SK-N-SH (cell line): ENCODE results near the gene MT1F. TPM values are rescaled to one million over a fixed set of nuclear protein-coding genes. Genes with fewer than 3 reads are reported as not detected.

Experiments
- CTCF ChIA-PET: fragments of 300-600, 350-600 bp; formaldehyde crosslinking; extraction: SDS; loops from one replicate; lab custom pipeline; 2021; lab: Yijun Ruan, JAX
- POLR2A ChIA-PET: fragments of 350-600 bp; sonication (Branson Sonifier 250); formaldehyde crosslinking; extraction: SDS; loops from one replicate; lab custom pipeline; 2020; ENCODE audit warnings: antibody characterized with exemption, inconsistent platforms; lab: Yijun Ruan, JAX
- DNase-seq: peaks from one replicate; pipeline ENCODE4 v3.0.0; 2012
- H2AFZ ChIP-seq: fragments of 200-600 bp; sonication (generic); 2 replicates; pipeline ENCODE4 v1.8.1; 2016; ENCODE audit warnings: antibody characterized with exemption, mild to moderate bottlenecking, low read depth
- H3F3A ChIP-seq: fragments of 200-600 bp; sonication (generic); replicated peaks from 2 replicates; pipeline ENCODE3; 2016; ENCODE audit warnings: antibody characterized with exemption, mild to moderate bottlenecking; ENCODE audit not compliant: insufficient read depth
- H3K27ac ChIP-seq, 2 experiments: fragments of 200-500 bp in 1 of 2; fragments of 200-600 bp in 1 of 2; sonication (Bioruptor generic) in 1 of 2; sonication (generic), shearing (Covaris generic) in 1 of 2; 2 replicates each; pipeline versions ENCODE4 v1.5.1 to v1.6.1; 2014 to 2016; ENCODE audit warnings: low read depth in 2 of 2, inconsistent platforms in 1 of 2, low read length in 1 of 2, mild to moderate bottlenecking in 1 of 2, mixed read lengths in 1 of 2
- H3K27me3 ChIP-seq: fragments of 200-600 bp; sonication (generic), shearing (Covaris generic); 2 replicates; pipeline ENCODE4 v1.6.1; 2016; ENCODE audit warnings: mixed run types; ENCODE audit not compliant: insufficient read depth
- H3K36me3 ChIP-seq, 2 experiments: fragments of 200-500 bp in 1 of 2; fragments of 200-600 bp in 1 of 2; sonication (Bioruptor generic) in 1 of 2; sonication (generic) in 1 of 2; replicated peaks in 1 of 2; 2 replicates each; pipeline versions ENCODE3 to v1.5.1; 2014 to 2016; ENCODE audit warnings: low read length in 1 of 2, mild to moderate bottlenecking in 1 of 2; ENCODE audit not compliant: insufficient read depth in 2 of 2, control insufficient read depth in 1 of 2
- H3K4me1 ChIP-seq, 2 experiments: fragments of 200-500 bp in 1 of 2; fragments of 200-600 bp in 1 of 2; sonication (Bioruptor generic) in 1 of 2; sonication (generic), shearing (Covaris generic) in 1 of 2; 2 replicates each; pipeline versions ENCODE4 v1.5.1 to v1.6.1; 2014 to 2016; ENCODE audit warnings: low read depth in 1 of 2, low read length in 1 of 2, mixed run types in 1 of 2; ENCODE audit not compliant: insufficient read depth in 2 of 2, control insufficient read depth in 1 of 2
- H3K4me2 ChIP-seq: fragments of 200-600 bp; sonication (generic), shearing (Covaris generic); 2 replicates; pipeline ENCODE4 v1.6.1; 2017; ENCODE audit warnings: mixed run types
- H3K4me3 ChIP-seq, 2 experiments: fragments of 200-500 bp in 1 of 2; fragments of 200-600 bp in 1 of 2; sonication (Bioruptor generic) in 1 of 2; sonication (generic), shearing (Covaris generic) in 1 of 2; 2 replicates each; pipeline versions ENCODE4 v1.5.1 to v1.8.1; 2014 to 2016; ENCODE audit warnings: low read depth in 2 of 2, inconsistent platforms in 1 of 2, low read length in 1 of 2, mild to moderate bottlenecking in 1 of 2, mixed read lengths in 1 of 2, moderate library complexity in 1 of 2
- H3K79me2 ChIP-seq: fragments of 200-600 bp; sonication (generic); 2 replicates; pipeline ENCODE4 v1.8.1; 2017; ENCODE audit warnings: mild to moderate bottlenecking; ENCODE audit not compliant: insufficient read depth
- H3K9ac ChIP-seq: fragments of 200-600 bp; sonication (generic); 2 replicates; pipeline ENCODE4 v1.6.1; 2017; ENCODE audit warnings: mixed run types
- H3K9me2 ChIP-seq: fragments of 200-600 bp; sonication (generic); 2 replicates; pipeline ENCODE4 v1.6.1; 2017; ENCODE audit warnings: mixed run types
- H3K9me3 ChIP-seq: fragments of 200-600 bp; sonication (generic); 2 replicates; pipeline ENCODE4 v1.6.1; 2017; ENCODE audit warnings: mixed run types, mild to moderate bottlenecking, moderate library complexity
- H4K20me1 ChIP-seq: fragments of 200-600 bp; sonication (generic); 2 replicates; pipeline ENCODE4 v1.6.1; 2017; ENCODE audit warnings: mild to moderate bottlenecking, mixed run types; ENCODE audit not compliant: insufficient read depth
- CHD2 ChIP-seq: fragments of 150-350 bp; IDR thresholded peaks from 2 replicates; pipeline ENCODE4 v1.6.1; 2018; ENCODE audit warnings: low read length; ENCODE audit not compliant: partially characterized antibody
- FOXJ3 ChIP-seq: sonication (generic); formaldehyde crosslinking; IDR thresholded peaks from 2 replicates; pipeline ENCODE4 v1.5.1; 2020; ENCODE audit warnings: mild to moderate bottlenecking, missing genetic modification reagents
- FOXM1 ChIP-seq: IDR thresholded peaks from 2 replicates; pipeline ENCODE4 v1.4.0; 2012; ENCODE audit warnings: low read depth, mild to moderate bottlenecking
- GABPA ChIP-seq: IDR thresholded peaks from 2 replicates; pipeline ENCODE4 v1.4.0; 2012; ENCODE audit warnings: low read depth, mild to moderate bottlenecking
- IRF3 ChIP-seq: fragments of 150-350 bp; IDR thresholded peaks from 2 replicates; pipeline ENCODE4 v1.6.1; 2016; ENCODE audit warnings: mild to moderate bottlenecking, low read depth, low read length
- MAX ChIP-seq: IDR thresholded peaks from 2 replicates; pipeline ENCODE4 v1.4.0; 2012; ENCODE audit warnings: low read depth
- MEF2A ChIP-seq: IDR thresholded peaks from 2 replicates; pipeline ENCODE4 v1.4.0; 2012; ENCODE audit warnings: low read depth, borderline replicate concordance
- NFIC ChIP-seq: IDR thresholded peaks from 2 replicates; pipeline ENCODE4 v1.4.0; 2012; ENCODE audit warnings: borderline replicate concordance
- RAD21 ChIP-seq: IDR thresholded peaks from 2 replicates; pipeline ENCODE4 v1.6.1; 2012; ENCODE audit warnings: mild to moderate bottlenecking, low read length
- RCOR1 ChIP-seq: fragments of 150-350 bp; IDR thresholded peaks from 2 replicates; pipeline ENCODE4 v1.6.1; 2017; ENCODE audit warnings: antibody characterized with exemption, low read length
- SIN3A ChIP-seq: IDR thresholded peaks from 2 replicates; pipeline ENCODE4 v1.6.1; 2012; ENCODE audit warnings: low read depth, mild to moderate bottlenecking, low read length, moderate library complexity, borderline replicate concordance
- SMC3 ChIP-seq: IDR thresholded peaks from 2 replicates; pipeline ENCODE4 v1.6.1; 2012; ENCODE audit warnings: low read depth, low read length, improper control_type of control experiment
- TAF1 ChIP-seq: IDR thresholded peaks from 2 replicates; pipeline ENCODE4 v1.6.1; 2012; ENCODE audit warnings: low read depth, mild to moderate bottlenecking, low read length, moderate library complexity, borderline replicate concordance
- TCF12 ChIP-seq: IDR thresholded peaks from 2 replicates; pipeline ENCODE4 v1.4.0; 2012
- YY1 ChIP-seq: IDR thresholded peaks from 2 replicates; pipeline ENCODE4 v1.4.0; 2012; ENCODE audit warnings: low read depth, mild to moderate bottlenecking
- WGBS: methylation state at CpG from one replicate; pipeline ENCODE4 v1.1.6; 2017; ENCODE audit warnings: low lambda C conversion rate; 5-methylcytosine and 5-hydroxymethylcytosine counted together
- polyA plus RNA-seq, 3 experiments: library from polyadenylated mRNA; depleted of rRNA; stranded (reverse); fragments of >200 nt; gene quantifications; 2 replicates each; pipeline ENCODE4 v1.2.3, GENCODE V29; 2012
- TF ChIP-seq, protein P1 (sequence below): IDR thresholded peaks from 2 replicates; pipeline ENCODE4 v1.6.1; 2012; ENCODE audit warnings: mild to moderate bottlenecking, low read depth, low read length, moderate library complexity

The MT1F gene
- polyA plus RNA-seq, 1 of the 3 experiments (the other 2 are of a cell fraction): 13.0 TPM

DNA sequence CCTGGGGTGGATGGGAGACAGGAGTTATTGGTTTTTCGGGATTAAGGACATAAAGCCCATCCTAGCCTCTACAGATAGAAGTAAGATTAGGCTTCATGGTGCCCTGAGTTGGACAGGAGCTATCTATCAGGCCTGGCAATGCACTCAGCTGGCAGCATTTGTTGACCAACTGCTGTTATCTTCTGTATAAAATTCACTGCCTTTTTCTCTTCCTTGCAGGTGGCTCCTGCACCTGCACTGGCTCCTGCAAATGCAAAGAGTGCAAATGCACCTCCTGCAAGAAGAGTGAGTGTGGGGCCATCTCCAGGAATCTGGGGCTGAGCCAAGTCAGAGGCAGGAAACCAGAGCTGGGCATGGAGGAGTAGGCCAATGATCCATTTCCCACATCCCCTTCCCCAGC lies 18.7 kb upstream of the MT1F start (continued):
- TF ChIP-seq, protein P1, sequence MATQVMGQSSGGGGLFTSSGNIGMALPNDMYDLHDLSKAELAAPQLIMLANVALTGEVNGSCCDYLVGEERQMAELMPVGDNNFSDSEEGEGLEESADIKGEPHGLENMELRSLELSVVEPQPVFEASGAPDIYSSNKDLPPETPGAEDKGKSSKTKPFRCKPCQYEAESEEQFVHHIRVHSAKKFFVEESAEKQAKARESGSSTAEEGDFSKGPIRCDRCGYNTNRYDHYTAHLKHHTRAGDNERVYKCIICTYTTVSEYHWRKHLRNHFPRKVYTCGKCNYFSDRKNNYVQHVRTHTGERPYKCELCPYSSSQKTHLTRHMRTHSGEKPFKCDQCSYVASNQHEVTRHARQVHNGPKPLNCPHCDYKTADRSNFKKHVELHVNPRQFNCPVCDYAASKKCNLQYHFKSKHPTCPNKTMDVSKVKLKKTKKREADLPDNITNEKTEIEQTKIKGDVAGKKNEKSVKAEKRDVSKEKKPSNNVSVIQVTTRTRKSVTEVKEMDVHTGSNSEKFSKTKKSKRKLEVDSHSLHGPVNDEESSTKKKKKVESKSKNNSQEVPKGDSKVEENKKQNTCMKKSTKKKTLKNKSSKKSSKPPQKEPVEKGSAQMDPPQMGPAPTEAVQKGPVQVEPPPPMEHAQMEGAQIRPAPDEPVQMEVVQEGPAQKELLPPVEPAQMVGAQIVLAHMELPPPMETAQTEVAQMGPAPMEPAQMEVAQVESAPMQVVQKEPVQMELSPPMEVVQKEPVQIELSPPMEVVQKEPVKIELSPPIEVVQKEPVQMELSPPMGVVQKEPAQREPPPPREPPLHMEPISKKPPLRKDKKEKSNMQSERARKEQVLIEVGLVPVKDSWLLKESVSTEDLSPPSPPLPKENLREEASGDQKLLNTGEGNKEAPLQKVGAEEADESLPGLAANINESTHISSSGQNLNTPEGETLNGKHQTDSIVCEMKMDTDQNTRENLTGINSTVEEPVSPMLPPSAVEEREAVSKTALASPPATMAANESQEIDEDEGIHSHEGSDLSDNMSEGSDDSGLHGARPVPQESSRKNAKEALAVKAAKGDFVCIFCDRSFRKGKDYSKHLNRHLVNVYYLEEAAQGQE: no peak
- TF ChIP-seq NFIC (no peak), FOXJ3 (CRISPR knock-in tag) (no peak), RCOR1 (no peak), FOXM1 (no peak)

DNA sequence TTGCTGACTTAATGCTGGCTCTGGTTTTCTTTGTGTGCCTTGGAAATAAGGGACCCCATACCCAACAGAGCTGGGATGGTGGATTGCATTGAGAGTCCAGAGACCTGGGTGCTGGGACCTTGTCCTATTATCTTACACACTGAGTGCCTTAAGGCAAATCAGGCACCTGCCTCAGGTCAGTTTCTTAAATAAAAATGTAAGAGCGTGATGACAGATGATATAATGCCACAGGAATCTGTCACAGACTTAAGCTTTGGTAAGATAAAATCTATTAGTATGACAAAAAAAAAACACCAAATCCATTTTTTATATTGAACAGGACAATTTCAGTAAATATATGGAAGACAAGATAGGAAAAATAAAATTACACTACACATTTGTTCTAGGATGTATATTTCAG lies 17.7 kb upstream of the MT1F start:
- Histone ChIP-seq H3F3A (no peaks in the 10 kb centered on the region), H4K20me1 (no peaks in the 10 kb centered on the region), H3K36me3 (no peaks in the 10 kb centered on the region), H3K27ac (no peak overlapping the region), H3K4me1 (peaks cover 0 to 6% of the 10 kb centered on the region in 2 experiments; a peak in 1 of 4 replicates), H3K79me2 (no peaks in the 10 kb centered on the region), H2AFZ (no peak overlapping the region), H3K9me2 (no peaks in the 10 kb centered on the region), H3K9me3 (no peaks in the 10 kb centered on the region), H3K9ac (no peak overlapping the region), H3K4me3 (no peak overlapping the region), H3K4me2 (no peak overlapping the region), H3K27me3 (peaks cover 30% of the 10 kb centered on the region; the same call in 1 of the 2 replicates)
- DNase-seq: no peak
- CTCF ChIA-PET: interaction anchor here (1.5 to 1.7 kb wide), 2 partner anchors 11 to 37 kb away, joined by 4 read pairs; partner anchors contain the start of gene MT1B
- WGBS: 75% methylated on average over 1 of the region's 1 CpG
- no peak for TF ChIP-seq SMC3
- POLR2A ChIA-PET: no interaction called here

- Histone ChIP-seq H3K36me3 (no peaks in the 10 kb centered on the region), H4K20me1 (no peaks in the 10 kb centered on the region), H3K4me2 (no peak overlapping the region), H3K27me3 (peaks cover 24% of the 10 kb centered on the region; the same call in 1 of the 2 replicates), H3K4me3 (no peak overlapping the region), H3K9me3 (no peaks in the 10 kb centered on the region), H3K4me1 (peaks cover 0 to 2% of the 10 kb centered on the region in 2 experiments; a peak in 1 of 4 replicates), H3K79me2 (no peaks in the 10 kb centered on the region), H3K27ac (no peak overlapping the region), H3K9me2 (no peaks in the 10 kb centered on the region), H2AFZ (no peak overlapping the region), H3K9ac (no peak overlapping the region), H3F3A (no peaks in the 10 kb centered on the region)
- TF ChIP-seq RAD21 (no peak), FOXJ3 (CRISPR knock-in tag) (no peak), CHD2 (no peak), TAF1 (no peak), IRF3 (no peak), YY1 (no peak), SIN3A (no peak), GABPA (no peak), MAX (no peak), TCF12 (no peak), MEF2A (no peak), SMC3 (no peak)
- POLR2A ChIA-PET: no interaction called here
- WGBS: 100% methylated on average over 2 of the region's 2 CpGs
- CTCF ChIA-PET: interaction anchor here (0.8 to 1.4 kb wide), 2 partner anchors 18 to 40 kb away, joined by 3 read pairs; no protein-coding TSS in a partner anchor
- DNase-seq: no peak
Observed at GRCh38 chr16:56641166-56641565, 16.6 kb upstream of the MT1F start.
